HG02571 (cell line): ENCODE results near the gene TP63.

Experiments used
- ATAC-seq: cut with Tn5 transposase; IDR thresholded peaks from one replicate; pipeline ENCODE4 v1.9.1; 2021; ENCODE audit warnings: mild to moderate bottlenecking, moderate library complexity; ENCODE audit not compliant: unreplicated experiment

Gene TP63

DNA sequence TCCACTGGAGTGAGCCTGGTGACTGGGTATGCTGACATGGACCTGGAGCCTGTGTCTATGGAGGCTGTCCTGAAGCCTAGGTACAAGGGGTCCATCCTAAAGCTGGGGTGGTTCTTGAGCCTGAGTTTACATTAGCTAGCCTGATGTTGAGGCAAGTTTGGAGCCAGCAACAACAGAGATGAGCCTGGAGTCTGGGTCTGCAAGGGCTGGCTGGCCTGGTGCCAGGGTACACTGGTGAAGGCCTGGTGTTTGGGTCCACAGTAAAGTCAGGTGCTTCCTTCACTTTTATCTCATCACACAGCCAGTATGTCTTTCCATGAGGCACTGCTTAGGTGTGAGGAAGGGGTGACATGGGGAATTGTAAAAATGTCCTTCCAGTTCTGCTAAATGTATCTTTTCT, 49.5 kb downstream of the TP63 start:
- ATAC-seq = no peak

DNA sequence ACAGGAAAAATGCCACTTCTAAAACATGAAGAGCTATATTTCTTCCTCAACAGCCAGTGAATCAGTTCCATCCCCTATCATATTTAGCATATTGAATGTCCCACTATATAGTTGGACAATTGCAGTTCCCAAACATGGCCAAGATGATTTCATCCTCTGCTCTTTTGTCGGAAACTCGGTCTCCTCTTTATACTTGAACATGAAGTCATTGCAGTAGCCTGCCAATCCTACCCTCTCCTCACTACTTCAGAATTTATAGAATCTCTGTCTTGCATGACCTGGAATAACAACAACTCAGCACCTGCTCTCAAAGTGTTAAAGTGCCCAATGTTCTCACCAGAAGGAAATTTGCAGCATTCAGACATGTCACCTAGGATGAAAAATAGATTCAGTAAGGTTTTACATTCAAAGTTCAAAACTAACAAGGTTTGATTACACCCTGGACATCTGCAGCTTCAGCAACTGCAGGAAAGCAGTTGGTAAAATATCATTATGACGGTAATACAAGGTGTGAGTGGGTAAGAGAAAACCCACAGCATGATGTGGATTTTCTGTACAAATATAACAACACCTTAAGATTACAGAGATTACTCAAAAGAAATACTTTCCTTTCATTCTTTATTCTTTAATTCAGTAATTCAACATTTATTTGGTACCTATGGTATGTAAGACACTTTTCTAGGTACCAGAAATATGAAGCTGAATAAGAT, 52.5 kb downstream of the TP63 start:
- no peak for ATAC-seq

DNA sequence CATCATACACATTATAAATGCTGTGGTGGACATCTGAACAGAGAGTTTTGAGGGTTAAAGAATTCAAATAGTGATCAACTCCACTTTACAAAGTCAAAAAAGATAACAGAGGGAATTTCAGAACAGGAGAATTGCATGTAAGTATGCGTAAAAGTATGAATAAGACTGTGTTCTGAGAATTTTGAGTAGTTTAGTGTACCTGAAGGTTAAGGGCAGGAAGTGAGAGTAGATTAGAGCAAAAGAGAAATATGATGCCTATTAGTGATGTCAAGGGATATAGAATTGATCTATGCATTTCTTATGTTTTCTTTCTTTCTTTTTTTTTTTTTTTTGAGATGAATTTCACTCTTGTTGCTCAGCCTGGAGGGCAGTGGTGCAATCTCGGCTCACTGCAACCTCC, 53.1 kb downstream of the TP63 start:
- ATAC-seq = no peak

DNA sequence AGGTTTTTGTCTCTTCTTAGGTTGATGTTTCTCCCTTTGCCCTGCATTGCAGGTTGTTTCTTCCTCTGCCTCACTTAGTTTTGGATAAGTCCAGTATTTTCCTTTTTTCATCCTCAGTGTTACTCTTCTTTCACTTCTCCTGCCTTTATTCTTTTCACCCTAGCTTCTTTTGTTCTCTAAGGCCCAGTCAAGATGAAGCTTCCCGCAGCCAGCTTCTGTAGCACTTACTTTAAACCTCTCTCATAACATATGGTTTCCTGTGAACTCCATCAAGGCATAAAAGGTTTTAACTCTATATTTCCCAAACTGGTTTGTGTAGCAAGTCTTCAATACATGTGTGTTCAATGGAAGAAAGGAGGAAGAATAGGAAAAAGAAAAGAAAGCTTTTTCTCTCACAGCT, 54.1 kb downstream of the TP63 start:
- ATAC-seq = no peak

DNA sequence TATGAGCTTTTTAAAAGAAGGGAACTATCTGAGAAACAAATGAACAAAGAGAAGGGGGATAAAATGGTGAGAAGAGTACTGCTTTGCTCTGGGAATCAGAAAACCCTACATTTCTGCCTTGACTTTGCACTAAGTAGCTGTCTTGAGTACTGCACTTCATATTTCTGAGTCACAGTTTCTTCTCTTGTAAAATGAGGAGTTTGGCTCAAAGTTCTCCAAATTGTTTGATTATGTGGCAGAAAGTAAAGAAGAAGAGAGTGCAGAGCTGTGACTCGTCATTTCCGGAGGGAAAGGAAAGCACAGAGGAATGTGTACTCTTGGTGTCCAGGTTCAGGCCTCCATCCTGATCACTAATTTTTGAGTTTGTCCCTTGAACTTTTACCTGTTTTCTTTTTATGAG, 54.7 kb downstream of the TP63 start:
- ATAC-seq = no peak

DNA sequence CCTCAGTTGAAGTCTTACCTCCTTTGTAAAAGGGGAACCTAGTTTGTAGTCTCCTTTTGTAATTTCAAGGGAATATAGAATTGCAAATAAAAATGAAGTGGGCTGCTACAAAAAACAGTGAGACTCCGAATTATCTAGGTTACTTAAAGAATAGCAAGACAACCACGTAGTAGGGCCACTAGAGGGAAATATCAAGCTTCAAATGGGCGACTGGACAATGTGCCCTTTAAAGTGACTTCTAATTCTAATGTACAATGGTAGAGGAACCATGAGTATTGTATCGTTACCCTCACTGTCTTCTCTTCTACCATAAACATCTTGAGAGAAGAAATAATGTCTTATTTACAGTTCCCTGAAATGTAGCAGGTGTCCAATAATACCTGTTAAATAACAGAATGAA, 56.3 kb downstream of the TP63 start:
- ATAC-seq = no peak

DNA sequence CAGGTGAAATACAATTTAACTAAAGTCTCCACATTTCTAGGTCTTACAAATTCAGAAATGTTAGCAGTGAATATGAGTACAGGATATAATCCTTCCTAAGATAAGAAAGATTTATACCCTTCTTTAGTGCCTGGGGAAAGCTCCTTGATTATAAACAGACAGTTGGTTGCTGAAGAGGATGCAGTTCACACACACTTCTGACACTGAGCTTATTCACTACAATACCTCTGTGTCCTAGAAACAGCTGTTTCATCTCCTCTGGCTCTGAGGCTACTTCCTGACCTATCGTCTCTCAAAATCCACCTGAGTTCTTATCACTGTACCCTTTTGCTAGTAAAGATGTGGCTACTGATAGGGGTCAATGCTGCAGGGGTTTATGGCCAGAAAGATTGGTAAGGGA, 57.1 kb downstream of the TP63 start:
- no peak for ATAC-seq

DNA sequence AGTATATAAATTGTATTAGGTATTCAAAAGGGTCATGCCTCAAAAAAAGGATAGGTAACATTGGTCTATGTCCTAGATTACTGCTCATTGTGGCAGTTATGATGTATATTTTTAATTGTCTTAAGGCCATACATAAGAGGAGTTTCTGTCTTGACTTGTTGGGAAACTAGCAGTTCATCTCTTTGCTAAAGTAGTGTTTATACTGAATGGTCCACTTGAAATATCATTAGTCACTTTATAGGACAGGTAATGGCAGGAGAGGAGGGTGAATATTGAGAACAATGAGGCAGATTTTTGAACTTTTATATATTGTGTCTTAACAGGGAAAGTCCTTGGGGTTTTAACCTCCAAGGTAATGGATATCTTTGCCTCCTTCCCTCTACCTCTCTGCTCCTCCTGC, 58.4 kb downstream of the TP63 start:
- no peak for ATAC-seq

DNA sequence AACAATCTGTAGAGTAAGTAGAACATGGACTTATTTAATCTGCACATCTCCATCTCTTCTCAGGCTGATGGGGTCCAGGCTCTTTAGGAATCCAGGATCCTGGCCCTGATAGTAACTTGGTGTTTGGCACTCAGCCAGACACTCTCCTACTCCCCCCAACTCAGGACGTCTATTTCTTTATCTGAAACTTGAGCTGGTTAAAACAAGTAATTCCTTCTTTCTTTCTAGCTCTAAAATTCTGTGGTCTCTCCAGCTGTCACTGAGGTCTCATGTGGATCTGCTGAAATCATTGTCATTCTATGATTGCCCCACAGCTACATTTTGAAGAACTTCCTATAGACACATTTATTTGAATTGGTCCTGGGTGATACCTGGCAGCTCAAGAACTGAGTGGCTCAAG, 59.0 kb downstream of the TP63 start:
- ATAC-seq = no peak

DNA sequence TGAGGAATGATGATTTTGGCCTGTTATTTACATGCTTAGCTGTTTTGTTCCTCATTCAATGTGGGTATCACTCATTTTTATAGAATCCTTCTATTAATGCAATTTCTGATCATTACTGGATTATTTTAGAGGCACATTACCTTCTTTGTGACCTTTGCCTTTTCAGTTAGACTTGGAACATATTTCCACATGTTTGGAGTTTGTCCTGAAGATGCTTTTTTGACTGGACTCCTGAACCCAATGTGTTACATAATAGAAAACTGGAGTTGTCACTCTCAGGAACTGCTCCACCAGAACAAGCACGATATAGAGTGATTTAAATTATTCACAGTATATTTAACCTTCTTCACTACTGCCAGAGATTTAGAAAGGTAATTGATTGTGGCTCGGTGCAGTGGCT, 59.5 kb downstream of the TP63 start:
- no peak for ATAC-seq

DNA sequence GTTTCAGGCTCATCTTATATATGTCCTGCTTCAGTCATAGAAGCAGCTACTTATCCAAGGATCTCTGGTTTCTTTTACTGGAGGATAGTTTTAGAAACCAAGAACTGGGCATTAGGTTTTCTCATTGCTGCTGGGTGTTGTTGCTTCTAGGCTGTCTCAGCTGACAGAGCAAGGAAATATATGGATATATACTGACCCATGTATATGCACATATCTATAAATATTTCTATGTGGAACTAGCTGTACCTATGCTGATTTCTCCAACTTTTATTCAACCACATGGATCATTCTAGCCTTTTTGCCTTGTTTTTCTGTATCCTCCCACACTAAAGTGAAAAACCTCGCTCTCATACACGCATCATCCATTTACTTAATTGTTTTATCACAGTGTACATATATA, 64.2 kb downstream of the TP63 start:
- no peak for ATAC-seq

DNA sequence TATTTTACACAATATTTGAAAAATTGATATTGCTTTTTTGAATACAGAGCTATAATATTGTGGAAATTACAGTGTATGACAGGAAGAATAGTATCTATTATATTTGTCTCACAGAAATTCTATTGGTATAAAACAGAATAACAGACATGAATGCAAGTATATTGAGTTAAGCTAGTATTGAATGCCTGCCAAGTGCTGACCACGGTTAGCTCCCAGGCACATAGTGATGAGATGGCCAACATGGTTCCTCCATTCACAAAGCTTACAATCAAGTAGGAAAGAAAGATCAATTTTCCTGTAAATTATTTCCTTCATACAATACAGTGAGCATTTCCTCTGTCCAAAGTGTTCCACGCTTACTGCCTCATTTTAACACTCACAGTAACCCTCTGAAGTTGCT, 67.6 kb downstream of the TP63 start:
- ATAC-seq = no peak

DNA sequence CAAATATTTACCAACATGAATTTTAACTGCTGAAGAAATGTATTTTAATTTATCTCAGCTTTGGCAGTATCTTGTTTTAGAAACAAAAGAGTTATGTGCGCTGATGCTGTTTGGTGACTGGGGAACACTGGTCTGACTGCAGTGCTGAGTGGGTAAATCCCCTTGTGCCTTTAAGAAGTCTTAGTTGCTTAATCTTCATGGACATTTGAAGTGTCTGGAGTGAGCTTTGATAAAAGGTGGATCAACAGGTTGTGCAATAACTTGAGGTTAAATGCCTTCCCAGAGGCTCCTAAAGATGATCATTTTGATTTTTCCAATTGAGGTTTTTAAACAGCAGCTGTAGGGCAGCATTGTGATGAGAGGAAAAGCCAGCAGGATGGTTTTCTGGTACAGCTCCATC, 68.7 kb downstream of the TP63 start:
- no peak for ATAC-seq

DNA sequence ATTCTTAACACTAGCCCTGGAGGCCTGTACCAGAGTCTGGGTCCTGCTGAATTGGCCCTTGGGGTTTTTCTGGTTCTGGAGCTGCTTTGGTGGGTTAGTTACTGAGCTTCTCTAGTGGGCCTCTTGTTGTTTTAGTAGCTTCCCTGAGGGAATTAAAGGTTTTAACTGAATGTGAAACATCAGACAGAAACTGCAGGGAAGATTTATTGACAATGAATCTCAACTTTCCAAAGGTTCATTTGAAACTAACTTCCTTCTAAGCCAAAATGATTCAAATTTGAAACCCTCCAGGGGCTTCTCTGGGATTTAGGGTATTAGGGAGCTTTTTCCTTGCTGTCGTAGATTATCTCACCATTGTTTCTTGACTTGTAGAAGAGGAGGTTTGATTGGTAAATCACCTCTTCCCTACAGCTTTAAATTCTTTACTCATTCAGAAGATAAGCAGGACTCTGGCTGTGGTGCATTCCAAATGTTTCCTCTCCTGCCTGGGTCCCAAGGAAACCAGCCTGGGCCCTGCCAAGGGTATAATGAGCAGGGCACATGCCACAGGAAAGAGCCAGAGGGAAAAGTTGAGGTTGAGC, 71.0 kb downstream of the TP63 start:
- ATAC-seq = no peak

DNA sequence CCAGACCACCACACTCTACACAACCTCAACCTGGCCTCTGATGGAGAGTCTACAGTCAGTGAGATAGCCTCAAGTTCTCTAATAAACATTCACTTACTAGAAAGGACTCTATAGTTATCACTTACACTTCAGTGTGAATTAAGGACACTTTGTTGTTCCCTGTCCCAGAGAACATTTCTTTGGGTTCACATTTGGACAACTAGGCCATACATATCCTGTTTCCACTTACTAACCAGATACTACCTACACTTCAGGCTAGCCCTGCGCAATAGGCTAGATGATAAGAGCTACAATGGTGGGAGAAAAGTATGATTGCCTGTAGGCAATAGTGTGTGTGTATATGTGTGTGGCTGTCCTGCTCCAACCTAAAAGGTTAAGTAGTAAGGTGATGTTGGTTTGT, 72.7 kb downstream of the TP63 start:
- ATAC-seq = no peak

DNA sequence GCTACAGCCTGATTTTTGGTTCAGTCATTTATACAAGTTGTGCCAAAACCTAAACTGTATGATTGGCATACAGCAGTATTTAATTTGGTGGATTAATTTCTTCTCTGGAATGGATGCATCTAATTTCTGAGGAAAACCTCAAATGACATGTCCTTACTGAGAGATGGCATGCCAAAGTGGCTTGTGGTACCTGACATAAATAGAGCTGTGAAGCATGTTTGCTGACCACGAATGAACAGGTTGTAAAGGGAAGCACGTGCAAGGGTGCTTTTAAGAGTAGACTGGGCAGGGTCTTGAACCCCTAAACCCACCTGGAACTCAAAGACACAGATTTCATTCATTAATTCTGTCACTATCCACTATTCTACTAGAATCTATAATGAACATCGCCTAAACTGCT, 77.2 kb downstream of the TP63 start:
- no peak for ATAC-seq

DNA sequence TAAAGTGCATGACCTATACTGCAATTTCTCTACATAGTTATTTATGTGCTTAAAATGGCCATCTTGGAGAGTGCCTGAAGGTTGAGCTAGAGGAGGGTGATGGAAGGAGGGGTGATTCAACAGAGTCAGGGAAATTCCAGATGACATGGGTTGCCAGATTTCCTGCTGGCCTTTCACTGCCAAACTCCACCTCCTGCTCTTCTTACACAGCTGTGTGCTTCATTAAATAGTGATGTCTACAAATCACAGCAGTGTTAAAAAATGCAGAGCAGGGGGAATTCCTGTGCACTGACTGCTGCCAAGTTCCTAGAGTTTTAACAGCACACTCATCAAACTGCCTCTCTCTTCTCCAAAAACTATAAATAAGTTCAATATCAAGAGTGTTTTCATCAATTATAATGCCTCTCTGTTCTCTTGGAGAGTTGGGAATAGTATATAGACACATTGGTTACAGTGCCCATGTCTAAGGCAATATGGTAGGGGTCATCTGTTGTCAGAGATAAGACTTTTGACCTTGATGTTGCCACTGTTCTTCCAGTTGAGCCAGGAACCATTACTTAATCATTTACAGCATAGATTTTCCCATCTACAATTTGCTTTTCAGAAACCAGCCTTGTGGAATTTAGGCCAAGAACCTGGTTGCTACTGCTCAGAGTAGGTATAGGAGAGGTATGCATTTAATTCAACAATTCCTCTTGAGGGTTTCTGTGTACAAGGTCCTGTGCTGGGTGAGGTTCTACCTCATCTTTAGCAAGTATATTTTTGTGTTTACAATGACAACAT, 79.6 kb downstream of the TP63 start:
- ATAC-seq = no peak

DNA sequence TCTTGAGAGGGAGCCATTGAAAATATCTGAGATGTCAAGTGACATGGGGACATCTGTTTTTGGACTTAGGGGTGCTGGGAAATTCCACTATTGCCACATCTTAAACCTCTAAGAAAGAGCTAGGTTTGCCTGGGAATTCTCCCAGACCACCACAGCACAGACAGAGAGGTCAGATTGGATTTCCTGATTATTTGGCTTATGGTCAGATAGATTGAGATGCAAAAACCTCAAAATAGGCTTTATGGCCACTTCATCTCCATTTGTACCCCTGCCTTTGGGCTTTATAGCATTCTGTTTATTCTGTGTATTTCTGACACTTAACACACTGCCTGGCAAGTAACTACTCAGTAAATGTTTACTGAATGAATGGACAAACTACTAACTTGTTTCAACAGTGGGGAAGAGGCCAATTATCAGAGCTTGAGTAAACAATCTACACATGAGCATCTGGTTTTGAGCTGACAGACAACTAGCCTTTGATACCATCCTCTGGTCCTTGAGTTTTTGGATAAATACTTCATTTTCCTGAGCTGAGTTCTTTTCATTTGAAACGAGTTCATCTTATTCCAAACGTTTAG, 81.8 kb downstream of the TP63 start:
- ATAC-seq = no peak

DNA sequence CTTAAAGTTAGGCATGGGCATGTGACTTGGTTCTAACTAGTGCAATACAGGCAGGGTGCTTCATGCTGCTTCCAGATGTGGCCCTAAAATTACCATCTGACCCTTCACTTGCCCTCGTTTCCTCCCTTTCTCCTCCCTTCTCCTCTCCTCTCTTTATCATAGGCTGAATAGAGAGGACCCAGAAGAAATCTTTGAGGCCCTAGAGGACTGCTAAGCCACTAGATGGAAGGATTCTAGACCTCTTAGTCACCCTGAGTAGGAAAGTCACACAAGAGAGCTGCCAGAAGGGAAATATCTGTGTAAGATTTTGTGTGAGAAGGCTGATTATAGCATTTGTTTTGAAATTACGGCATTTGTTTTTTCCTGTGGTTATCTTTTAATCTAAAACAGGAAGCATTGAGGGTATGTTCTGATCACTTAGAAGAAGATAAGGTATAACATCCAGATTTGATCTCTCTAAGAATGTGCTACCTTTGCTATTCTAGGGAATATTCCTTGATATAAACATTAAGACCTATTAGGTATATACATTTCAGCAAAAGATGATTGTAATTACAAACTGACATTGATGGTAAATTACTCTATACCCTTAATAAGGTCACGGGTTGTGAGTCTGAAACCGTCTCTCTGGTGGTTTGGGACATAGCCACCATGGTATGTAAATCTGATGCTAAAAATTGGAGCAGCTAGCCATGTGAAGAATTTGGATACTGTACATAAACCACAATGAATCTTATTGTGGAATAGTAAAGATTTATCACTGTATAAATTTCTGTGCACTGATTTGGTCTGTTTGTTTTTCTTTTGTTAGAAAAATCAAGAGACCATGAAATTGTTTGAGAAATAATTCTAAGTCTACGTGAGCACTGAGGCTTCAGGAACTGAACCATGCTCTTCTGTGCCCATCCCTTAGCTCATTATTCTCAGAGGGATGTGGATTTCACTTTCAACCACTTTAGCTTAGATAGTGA, 84.1 kb downstream of the TP63 start:
- no peak for ATAC-seq

DNA sequence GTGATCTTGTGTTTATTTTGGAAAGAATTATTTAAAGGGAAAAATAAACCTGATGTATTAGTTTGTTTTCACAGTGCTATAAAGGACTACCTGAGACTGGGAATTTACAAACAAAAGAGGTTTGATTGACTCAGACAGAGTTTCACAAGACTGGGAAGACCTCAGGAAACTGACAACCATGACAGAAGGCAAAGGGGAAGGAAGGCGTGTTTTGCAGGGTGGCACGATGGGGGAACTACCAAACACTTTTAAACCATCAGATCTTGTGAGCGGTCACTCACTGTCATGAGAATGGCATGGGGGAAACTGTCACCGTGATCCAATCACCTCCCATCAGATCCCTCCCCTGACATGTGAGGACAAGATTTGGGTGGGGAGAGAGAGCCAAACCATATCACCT, 87.0 kb downstream of the TP63 start:
- no peak for ATAC-seq
